ENCODE data around the gene FURIN. TPM values are rescaled to one million over a fixed set of nuclear protein-coding genes. Genes with fewer than 3 reads are reported as not detected.

The FURIN gene
- total RNA-seq, 4 donors from 2014 or later = 76.7 to 159 (median 118) TPM

- H3K36me3 ChIP-seq = peaks cover 0 to 41% of the 10 kb centered on the region in 2 donors
- no peaks in the 10 kb centered on the region for H3K27me3 ChIP-seq
- ATAC-seq (peak in 1 of 2 donors; percentile 9), DNase-seq (no peak)
- H3K4me1 ChIP-seq = peaks cover 22 to 32% of the 10 kb centered on the region in 2 donors
- in situ Hi-C loops (cut with MboI; ENCODE audit: low sequenced_read_pairs in 4 of 4) (no loop called here), intact Hi-C loops (cut with DNase I; ENCODE audit: low total_unique reads) (loop anchor here (1.0 to 2.0 kb wide), 3 partner anchors 12 to 90 kb away; partner anchors contain the start of gene PRC1)
- no peak for TF ChIP-seq POLR2A (IDR thresholded peaks at IDR 0.05)
- peak overlapping the region; percentile 85 to 97 (median 94) for H3K27ac ChIP-seq
- H3K9me3 ChIP-seq = no peaks in the 10 kb centered on the region
- H3K4me3 ChIP-seq = peak overlapping the region; percentile 70 to 81 (median 74)
Measured at GRCh38 chr15:90903733-90904536, 35.5 kb downstream of the FURIN start.

GRCh38 chr15:90904746-90905145 lies 36.4 kb downstream of the FURIN start:
- intact Hi-C loops (cut with DNase I; ENCODE audit: low total_unique reads) = no loop called here
- Histone ChIP-seq H3K9me3 (no peaks in the 10 kb centered on the region), H3K4me1 (peaks cover 22 to 32% of the 10 kb centered on the region in 2 donors), H3K36me3 (peaks cover 0 to 48% of the 10 kb centered on the region in 2 donors), H3K27ac (peak overlapping the region in 2 of 4 donors; percentile 94 to 97), H3K4me3 (no peak overlapping the region), H3K27me3 (no peaks in the 10 kb centered on the region)
- no peak for DNase-seq
- TF ChIP-seq POLR2A (IDR thresholded peaks at IDR 0.05) (no peak), CTCF (IDR thresholded peaks at IDR 0.05 in 4 of 5, conservative IDR thresholded peaks at IDR 0.05 in 1 of 5) (no peak)
- in situ Hi-C loops (cut with MboI; ENCODE audit: low sequenced_read_pairs in 4 of 4) = no loop called here
- ATAC-seq = no peak

DNA sequence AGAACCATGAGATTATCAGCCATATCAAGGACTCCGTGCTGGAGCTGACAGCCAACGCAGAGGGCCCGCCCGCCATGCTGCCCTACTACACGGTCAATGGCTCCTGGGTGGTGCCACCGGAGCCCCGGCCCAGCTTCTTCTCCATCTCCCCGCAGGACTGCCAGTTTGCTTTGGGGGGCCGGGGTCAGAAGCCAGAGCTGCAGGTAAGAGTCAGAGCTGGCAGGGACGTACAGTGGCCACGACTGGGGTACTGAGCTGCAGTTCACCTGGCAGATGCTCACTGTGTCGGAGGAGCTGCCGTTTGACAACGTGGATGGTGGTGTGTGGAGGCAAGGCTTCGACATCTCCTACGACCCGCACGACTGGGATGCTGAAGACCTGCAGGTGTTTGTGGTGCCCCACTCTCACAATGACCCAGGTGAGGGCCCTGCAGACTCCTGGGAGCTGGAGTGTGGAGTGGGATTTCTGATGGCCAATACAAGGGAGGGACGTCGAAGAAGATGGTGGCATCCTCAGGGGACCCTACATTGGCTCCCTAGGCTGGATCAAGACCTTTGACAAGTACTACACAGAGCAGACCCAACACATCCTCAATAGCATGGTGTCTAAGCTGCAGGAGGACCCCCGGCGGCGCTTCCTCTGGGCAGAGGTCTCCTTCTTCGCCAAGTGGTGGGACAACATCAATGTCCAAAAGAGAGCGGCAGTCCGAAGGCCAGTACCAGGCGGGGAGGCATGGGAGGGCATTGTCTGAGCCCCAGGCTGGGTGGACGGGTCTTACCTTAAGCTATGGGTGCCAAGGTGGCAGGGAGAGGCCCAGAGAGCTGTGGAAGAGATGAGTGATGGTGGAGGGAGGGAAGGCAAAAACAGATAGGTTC lies 37.2 kb downstream of the FURIN start:
- DNase-seq = no peak
- H3K27me3 ChIP-seq = no peaks in the 10 kb centered on the region
- peaks cover 22 to 32% of the 10 kb centered on the region in 2 donors for H3K4me1 ChIP-seq
- no peak overlapping the region for H3K4me3 ChIP-seq
- in situ Hi-C loops (cut with MboI; ENCODE audit: low sequenced_read_pairs in 4 of 4) = no loop called here
- ATAC-seq = no peak
- H3K36me3 ChIP-seq = peaks cover 0 to 56% of the 10 kb centered on the region in 2 donors
- H3K9me3 ChIP-seq = no peaks in the 10 kb centered on the region
- H3K27ac ChIP-seq = peak overlapping the region in 2 of 4 donors; percentile 8 to 20
- intact Hi-C loops (cut with DNase I; ENCODE audit: low total_unique reads) = no loop called here
- no peak for TF ChIP-seq CTCF (IDR thresholded peaks at IDR 0.05 in 4 of 5, conservative IDR thresholded peaks at IDR 0.05 in 1 of 5)
- TF ChIP-seq POLR2A (IDR thresholded peaks at IDR 0.05) = no peak

- ATAC-seq (no peak), DNase-seq (no peak)
- TF ChIP-seq CTCF (IDR thresholded peaks at IDR 0.05 in 4 of 5, conservative IDR thresholded peaks at IDR 0.05 in 1 of 5) = no peak
- TF ChIP-seq POLR2A (IDR thresholded peaks at IDR 0.05) = no peak
- H3K27me3 ChIP-seq = no peaks in the 10 kb centered on the region
- in situ Hi-C loops (cut with MboI; ENCODE audit: low sequenced_read_pairs in 4 of 4) = no loop called here
- no peaks in the 10 kb centered on the region for H3K9me3 ChIP-seq
- peak overlapping the region in 2 of 4 donors; percentile 55 to 62 for H3K27ac ChIP-seq
- peaks cover 22 to 32% of the 10 kb centered on the region in 2 donors for H3K4me1 ChIP-seq
- peaks cover 0 to 64% of the 10 kb centered on the region in 2 donors for H3K36me3 ChIP-seq
- H3K4me3 ChIP-seq = no peak overlapping the region
- intact Hi-C loops (cut with DNase I; ENCODE audit: low total_unique reads) = no loop called here
Measured at GRCh38 chr15:90906181-90906849, 37.9 kb downstream of the FURIN start.

Measured in gastrocnemius medialis (tissue), 4 donors.